Activated naive CD4-positive, alpha-beta T cell (primary cell): ENCODE measurements around the gene CADM1.

Source experiments
- DNase-seq, 4 experiments: peaks; one replicate each; lab custom pipeline; 2025; lab: John Stamatoyannopoulos, UW

Gene CADM1

DNA sequence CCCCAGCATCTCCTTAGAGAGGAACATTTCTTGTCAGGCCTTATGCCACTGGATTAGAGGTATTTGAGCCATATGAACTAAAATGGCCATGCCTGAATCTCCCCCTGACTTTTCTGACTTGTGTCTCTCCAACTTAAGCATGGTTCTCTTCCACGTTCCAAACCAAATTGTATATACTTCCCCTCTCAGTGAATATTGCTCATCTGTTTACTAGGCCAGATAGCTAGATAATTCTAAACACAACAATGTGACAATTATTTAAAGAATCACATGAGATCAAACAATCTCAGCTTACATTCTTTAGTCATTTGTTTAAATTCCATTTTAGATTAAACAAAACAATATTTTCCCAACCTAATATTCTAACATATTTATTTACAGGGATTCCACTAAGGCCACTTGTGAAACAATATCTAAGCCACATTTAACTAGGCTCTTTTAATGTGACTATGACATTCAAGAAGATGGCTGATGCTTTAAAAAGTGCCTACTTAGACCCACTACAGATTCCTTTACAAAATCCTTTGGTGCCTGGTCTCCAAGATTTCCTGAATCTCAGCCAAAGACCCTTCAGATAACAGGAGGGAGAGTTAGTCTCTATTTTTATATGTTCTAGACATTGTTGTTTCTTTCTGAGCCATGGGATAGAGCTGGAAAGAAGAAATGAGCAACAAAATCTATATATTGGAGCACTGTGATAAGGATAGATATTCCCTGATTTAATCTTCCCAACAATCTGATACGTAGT lies 105.7 kb downstream of the CADM1 start:
- no peak for DNase-seq

- no peak for DNase-seq
Measured at GRCh38 chr11:115396533-115396932, 107.7 kb downstream of the CADM1 start.

DNA sequence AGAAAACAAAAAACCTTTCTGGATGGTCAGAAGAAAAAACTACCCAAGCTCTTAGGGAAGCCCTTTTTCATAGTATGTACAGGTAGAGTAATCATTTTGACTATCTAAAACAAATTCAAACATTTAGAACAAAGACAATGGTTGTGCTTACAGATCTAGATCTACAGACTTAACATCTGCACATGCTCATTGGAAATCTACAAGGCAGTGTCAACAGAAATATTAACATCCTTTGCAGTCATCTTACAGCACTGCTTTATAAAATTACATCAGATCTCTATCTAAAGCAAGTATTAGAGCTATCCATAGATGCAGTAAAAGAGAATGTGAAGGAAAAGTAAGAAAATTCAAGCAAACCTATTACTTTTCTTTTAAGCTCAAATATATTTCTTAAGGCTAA lies 110.3 kb downstream of the CADM1 start:
- DNase-seq = no peak

DNA sequence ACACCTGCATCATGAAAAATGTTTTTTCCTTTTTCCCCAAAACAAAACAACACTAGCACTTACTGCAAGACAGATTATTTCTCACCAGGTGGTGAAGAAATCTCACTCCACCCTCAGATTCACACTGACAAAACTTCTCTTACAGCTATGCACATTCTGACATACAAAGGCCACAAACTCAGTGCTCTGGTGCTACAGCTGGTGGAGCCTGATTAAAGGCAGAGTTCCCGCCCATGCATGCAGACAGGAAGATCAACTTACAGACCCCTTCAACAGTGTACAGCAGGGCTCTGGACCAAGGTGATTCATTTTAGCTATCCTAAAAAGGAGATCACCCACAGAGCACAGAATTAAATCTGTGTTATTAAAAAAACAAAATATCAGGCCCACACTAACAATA lies 112.6 kb downstream of the CADM1 start:
- no peak for DNase-seq

- DNase-seq = no peak
Measured at GRCh38 chr11:115391160-115391559, 113.1 kb downstream of the CADM1 start.

DNA sequence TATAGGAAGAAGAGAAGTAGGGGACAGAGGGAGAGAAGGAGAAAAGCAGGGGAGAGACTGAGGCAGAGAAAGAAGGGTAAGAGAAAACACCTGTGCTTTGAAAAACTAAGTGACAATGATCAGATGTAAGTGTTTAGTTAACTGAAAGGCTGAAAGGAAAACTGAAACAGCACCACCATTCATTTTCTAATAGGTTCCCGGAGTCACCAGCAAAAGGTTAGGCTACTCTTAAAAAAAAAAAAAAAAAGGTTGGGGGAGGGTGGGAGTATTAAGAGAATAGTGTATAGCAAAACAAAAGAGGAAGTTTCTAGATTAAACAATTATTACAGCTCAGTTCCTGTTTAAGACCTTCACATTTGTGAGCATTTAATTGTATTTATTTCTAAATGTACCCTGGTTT lies 113.8 kb downstream of the CADM1 start:
- no peak for DNase-seq

DNA sequence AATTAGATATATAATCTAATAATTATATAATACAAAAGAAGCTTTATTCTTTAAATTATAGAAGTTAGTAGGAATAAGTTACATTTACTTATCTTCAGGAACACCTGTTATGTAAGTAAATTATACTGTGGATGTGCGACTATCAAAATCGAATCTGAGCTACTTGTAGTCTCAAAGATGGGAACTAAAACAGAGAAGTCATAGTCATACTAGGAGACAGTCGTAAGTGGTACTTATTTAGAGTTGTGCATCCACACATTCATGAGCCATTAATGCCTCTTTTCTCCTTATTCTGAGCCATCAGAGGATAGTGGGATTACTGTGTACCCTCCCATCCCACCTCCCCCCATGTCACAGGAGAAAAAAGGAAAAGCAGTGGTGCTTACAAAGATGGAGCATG lies 114.4 kb downstream of the CADM1 start:
- no peak for DNase-seq

DNA sequence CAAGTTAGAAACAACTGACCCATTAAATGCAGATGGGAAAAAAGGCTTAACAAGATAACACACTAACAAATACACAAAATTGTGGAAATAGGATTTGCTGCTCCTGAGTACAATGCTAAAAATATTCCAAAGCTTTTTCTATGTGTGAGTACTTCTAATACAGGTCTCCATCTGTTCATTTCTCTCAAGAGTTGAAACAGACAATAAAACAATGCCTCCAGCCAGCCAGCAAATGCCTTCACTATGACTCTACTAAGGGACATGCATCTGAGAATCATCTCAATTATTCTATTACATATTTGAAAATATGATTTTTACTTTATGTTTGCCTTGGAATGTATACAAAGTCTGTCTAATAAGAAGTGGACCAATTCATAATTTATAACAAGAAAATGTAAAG lies 119.0 kb downstream of the CADM1 start:
- no peak for DNase-seq

GRCh38 chr11:115384236-115384635 lies 120.0 kb downstream of the CADM1 start:
- DNase-seq = no peak

GRCh38 chr11:115383431-115383830 lies 120.8 kb downstream of the CADM1 start:
- no peak for DNase-seq

- DNase-seq = no peak
Measured at GRCh38 chr11:115379528-115379927, 124.7 kb downstream of the CADM1 start.

DNA sequence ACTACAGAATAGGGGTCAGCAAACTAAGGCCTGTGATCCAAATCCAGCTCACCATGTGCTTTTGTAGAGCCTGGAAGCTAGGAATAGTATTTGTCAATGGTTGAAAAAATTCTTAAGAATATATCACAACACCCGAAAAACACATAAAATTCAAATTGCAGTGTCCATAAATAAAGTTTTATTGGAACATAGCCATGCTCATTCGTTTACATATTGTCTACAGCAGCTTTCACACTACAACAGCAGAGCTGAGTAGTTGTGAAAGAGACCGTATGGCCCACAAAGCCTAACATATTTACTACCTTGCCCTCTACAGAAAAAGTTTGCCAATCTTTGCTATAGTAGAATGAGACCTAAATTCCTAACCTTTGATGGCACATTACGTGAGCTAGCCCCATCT lies 125.7 kb downstream of the CADM1 start:
- DNase-seq = no peak

- no peak for DNase-seq
Measured at GRCh38 chr11:115377882-115378296, 126.3 kb downstream of the CADM1 start.

DNA sequence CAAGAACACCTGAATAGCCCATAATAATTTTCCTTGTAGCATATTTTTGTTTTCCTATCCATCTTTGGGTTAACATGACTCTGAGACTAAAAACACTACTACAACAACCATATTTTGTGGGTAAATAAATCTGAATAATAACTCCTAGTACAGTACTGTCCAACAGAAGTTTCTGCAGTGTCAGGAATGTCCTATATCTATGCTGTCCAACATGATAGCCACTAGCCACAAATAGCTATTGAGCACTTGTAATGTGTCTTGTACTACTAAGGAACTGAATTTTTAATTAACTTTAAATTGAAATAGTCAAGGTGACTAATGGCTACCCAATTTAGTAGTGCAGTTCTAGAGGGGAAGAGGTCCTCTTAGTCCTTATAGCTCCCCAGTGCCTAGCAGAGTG lies 135.6 kb downstream of the CADM1 start:
- no peak for DNase-seq

DNA sequence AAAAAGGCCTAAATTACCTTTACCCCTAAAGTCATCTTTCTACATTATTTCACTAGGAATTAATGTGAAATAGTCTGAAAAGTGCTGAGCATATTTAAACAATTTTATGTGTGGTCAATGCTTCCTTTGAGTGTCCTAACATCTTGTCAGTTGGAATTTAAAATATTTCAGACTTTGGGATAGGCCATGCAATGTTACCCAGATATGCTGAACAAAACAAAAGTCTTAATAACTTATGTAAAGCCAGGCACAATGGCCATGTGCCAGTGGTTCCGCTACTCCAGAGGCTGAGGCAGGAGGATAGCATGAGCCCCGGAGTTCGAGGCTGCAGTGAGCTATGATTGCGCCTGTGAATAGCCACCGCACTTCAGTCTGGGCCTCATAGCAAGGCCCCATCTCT lies 137.4 kb downstream of the CADM1 start:
- no peak for DNase-seq

DNA sequence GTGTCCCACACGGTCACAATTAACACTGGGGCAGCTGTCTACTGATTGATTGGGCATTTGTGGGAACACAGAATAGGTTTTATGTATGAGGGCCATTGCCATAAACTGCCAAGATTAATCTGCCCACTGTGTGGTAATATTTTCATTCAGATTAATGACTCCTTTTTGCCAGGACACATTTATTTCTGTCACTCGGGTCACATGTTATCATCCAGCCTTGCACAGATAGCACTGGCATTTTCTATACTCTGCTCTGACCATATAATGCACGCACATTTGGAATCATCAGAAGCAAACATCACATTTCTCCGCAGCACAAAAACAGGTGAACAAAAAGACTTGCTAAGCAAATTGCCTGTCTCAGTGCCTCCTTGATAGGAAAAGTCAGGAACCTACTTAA lies 138.3 kb downstream of the CADM1 start:
- DNase-seq = no peak

GRCh38 chr11:115364896-115365295 lies 139.3 kb downstream of the CADM1 start:
- no peak for DNase-seq

DNA sequence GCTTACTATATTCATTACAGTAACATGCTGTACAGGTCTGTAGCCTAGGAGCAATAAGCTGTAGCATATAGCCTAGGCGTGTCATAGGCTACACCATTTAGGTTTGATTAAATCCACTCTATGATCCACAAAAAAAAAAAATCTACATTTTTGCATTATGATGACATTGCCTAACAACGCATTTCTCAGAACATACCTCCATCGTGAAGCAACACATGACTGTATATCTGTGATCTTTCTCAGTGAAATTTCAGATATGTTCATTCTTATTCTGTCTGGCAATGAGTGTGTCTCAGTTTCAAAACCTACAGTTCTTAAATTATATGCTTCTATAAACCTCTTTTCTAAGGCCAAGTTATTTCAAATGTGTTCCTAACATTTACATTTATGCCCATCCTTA lies 140.3 kb downstream of the CADM1 start:
- no peak for DNase-seq

DNA sequence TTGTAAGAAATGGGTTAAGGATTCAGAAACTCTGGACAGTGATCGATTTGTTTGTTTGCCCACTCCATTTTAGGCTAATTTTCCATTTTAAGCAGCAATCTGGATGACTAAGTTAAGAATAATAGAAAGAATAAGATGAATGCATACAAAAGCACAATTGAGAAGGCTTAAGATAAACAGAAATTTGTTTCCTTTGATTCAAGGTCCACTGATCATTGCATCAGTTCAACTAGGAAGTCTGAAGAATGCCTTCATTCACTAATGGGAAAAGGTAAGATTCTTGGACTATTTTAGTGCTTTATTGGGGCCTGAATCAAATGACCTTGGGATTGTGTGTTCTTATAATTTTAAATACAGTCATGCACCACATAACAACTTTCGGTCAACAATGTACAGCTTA lies 140.8 kb downstream of the CADM1 start:
- no peak for DNase-seq

- DNase-seq = no peak
Measured at GRCh38 chr11:115362997-115363396, 141.2 kb downstream of the CADM1 start.

- DNase-seq = no peak
Measured at GRCh38 chr11:115361025-115361424, 143.2 kb downstream of the CADM1 start.

GRCh38 chr11:115360186-115360824 lies 143.9 kb downstream of the CADM1 start:
- no peak for DNase-seq

DNA sequence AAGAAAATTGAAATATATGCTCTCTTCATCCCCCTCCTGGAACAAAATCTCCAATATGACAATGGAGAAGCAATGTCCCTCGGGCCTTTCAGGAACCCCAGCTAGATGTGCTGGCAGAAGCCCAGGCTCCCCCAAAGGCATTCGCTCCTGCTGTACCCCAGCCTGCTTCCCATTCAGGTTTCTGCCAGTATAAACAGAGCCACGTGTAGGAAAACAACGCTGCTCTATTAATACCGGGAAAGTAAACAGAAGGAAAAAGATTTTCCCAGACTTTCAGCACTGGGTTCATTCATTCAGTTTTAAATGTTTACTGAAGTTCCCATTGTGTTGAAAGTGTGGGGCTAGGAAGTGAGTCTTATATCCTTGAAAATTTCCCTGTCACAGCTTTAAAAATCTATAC lies 147.1 kb downstream of the CADM1 start:
- no peak for DNase-seq
